Heart left ventricle (tissue), 16 donors: ENCODE results near the gene ATF6. TPM values are rescaled to one million over a fixed set of nuclear protein-coding genes. Genes with fewer than 3 reads are reported as not detected.

Experiments
- ATAC-seq, 4 donors: fragments of 200-7000 bp; cut with Tn5 transposase; one replicate each; pipeline ENCODE4 v1.9.1; 2020 to 2022; ENCODE audit warnings: moderate library complexity in 4 of 4, mild to moderate bottlenecking in 3 of 4, moderate number of reproducible peaks in 1 of 4
- DNase-seq, 5 donors: peaks; one replicate each; pipeline ENCODE4 v3.0.0-alpha.2; 2020
- H3K27ac ChIP-seq, 12 donors: fragments of 200-600 bp; sonication (generic) in 4 of 12; one replicate each; pipeline versions ENCODE4 v1.5.0 to v1.8.0; 2016 to 2022; ENCODE audit warnings: mild to moderate bottlenecking in 2 of 12
- H3K27me3 ChIP-seq, 9 donors: fragments of 200-600 bp; sonication (generic) in 2 of 9; one replicate each; pipeline versions ENCODE4 v1.5.1 to v1.8.0; 2016 to 2022; ENCODE audit warnings: mild to moderate bottlenecking in 3 of 9
- H3K36me3 ChIP-seq, 9 donors: fragments of 200-600 bp; sonication (generic) in 2 of 9; one replicate each; pipeline versions ENCODE4 v1.5.0 to v1.8.0; 2018 to 2022; ENCODE audit warnings: mild to moderate bottlenecking in 2 of 9
- H3K4me1 ChIP-seq, 12 donors: fragments of 200-600 bp; sonication (generic) in 4 of 12; one replicate each; pipeline versions ENCODE4 v1.5.0 to v1.8.0; 2016 to 2022; ENCODE audit warnings: mild to moderate bottlenecking in 3 of 12
- H3K4me3 ChIP-seq, 12 donors: fragments of 200-600 bp; sonication (generic) in 4 of 12; one replicate each; pipeline versions ENCODE4 v1.5.0 to v1.8.0; 2017 to 2022; ENCODE audit warnings: mild to moderate bottlenecking in 9 of 12, moderate library complexity in 4 of 12
- H3K9me3 ChIP-seq, 12 donors: fragments of 200-600 bp; sonication (generic) in 4 of 12; one replicate each; pipeline versions ENCODE4 v1.5.0 to v1.8.0; 2016 to 2022; ENCODE audit warnings: mild to moderate bottlenecking in 1 of 12
- CTCF ChIP-seq, 12 donors: fragments of 200-600 bp; sonication (generic) in 4 of 12; IDR thresholded peaks; one replicate each; pipeline versions ENCODE4 v1.5.0 to v1.8.0; 2018 to 2022; ENCODE audit warnings: antibody characterized with exemption in 12 of 12, mild to moderate bottlenecking in 5 of 12
- POLR2A ChIP-seq, 2 donors: fragments of 450-650 bp; IDR thresholded peaks; one replicate each; pipeline ENCODE4 v1.6.1; 2017; ENCODE audit warnings: antibody characterized with exemption in 2 of 2, mild to moderate bottlenecking in 2 of 2, moderate library complexity in 2 of 2
- WGBS, 4 donors: extraction: QIAGEN DNeasy Blood & Tissue Kit in 2 of 4; methylation state at CpG; one replicate each; pipeline versions ENCODE4 v1.1.5 to v1.1.7; 2013 to 2018; 5-methylcytosine and 5-hydroxymethylcytosine counted together
- intact Hi-C, 10 donors: fragments of 100-400 bp; cut with DNase I; formaldehyde crosslinking; loops; one replicate each; pipeline versions ENCODE4 v1.11.1 to v1.14.2; 2022
- polyA plus RNA-seq, 2 donors: library from polyadenylated mRNA; stranded (reverse); fragments of 200-250 nt; gene quantifications; one replicate each; pipeline ENCODE4 v1.2.3, GENCODE V29; 2013
- total RNA-seq, 9 donors: library from RNA; depleted of rRNA in 2 of 9; stranded (reverse); fragments of >200 nt in 2 of 9; fragmentation: NEBNext Ultra II Directional in 3 of 9; extraction: Animal tissue kit (Norgen Biotek cat#: 25700) in 3 of 9; gene quantifications; one replicate each; pipeline versions ENCODE4 v1.1.0 to v1.2.4, GENCODE V29; 2016 to 2023
- donor health status: ischemic (EF 13 %, LVEDD 7.1; RV severe dilation, severe dysfunction).
- donor health status: healthy with polysubstance abuse.
- donor health status: DM: no; HTN: yes; CAD: no.
- donor health status: DM: no; HTN: no; CAD: no.
- donor health status: ischemic (EF 25% LVEDD 6.9; RV normal size, moderate dysfunction).
- donor health status: ischemic (EF 25% LVEDD 5.7; RV mildly dilated, moderate dysfunction).
- donor health status: healthy.
- donor health status: DM: yes; HTN: yes; CAD: no.
- donor health status: ischemic (EF 35%, LVEDD 5.7; RV mildly dilated, moderate dysfunction).
- donor health status: nonischemic (EF 11% LVEDD 7.7; RV severe dilation, severe dysfunction).
- donor health status: DM: yes; HTN: yes; CAD: no.
- donor health status: PGD.
- donor health status: ischemic (EF 29% LVEDD 5.4; RV normal size, mild dysfunction).
- donor health status: nonischemic (EF 23%, LVEDD 6.1; RV moderate dilation, normal function).

Gene ATF6
- total and polyA plus RNA-seq, 11 donors: 3.0 to 24.4 (median 16.3) TPM

- no peak for DNase-seq
These were observed 6.3 kb downstream of the ATF6 start for GRCh38 chr1:161772397-161772796.

DNA sequence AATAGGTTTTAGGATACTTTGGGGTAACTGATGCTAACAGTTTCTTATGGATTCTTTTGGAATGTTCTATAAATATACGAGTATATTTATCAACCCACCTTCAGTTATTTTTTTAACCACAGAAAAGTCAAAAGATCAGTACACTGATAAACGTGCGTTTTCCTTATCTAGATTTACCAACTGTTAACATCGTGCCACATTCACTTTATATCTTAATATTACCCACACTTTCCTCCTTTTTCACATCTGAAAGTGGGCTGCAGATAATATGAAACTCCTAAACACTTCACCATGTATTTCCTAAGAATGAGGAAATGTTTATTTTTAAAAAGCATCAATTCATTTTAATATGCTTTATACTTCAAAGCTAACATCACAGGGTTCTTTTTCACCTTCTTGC, 7.7 kb downstream of the ATF6 start:
- Histone ChIP-seq H3K9me3 (no peaks in the 10 kb centered on the region), H3K27me3 (no peaks in the 10 kb centered on the region), H3K4me1 (peaks cover 0 to 69% (median 9%) of the 10 kb centered on the region in 12 donors), H3K36me3 (peaks cover 0 to 12% (median 0%) of the 10 kb centered on the region in 9 donors), H3K27ac (peak overlapping the region in 1 of 12 donors; percentile 90), H3K4me3 (no peak overlapping the region)
- ATAC-seq (no peak), DNase-seq (no peak)
- no peak for TF ChIP-seq POLR2A (IDR thresholded peaks at IDR 0.05)
- no peak for TF ChIP-seq CTCF (IDR thresholded peaks at IDR 0.05)
- intact Hi-C loops: no loop called here
- 66 to 76% (median 69%) methylated on average over 4 of the region's 4 CpGs for WGBS, 4 donors

More at GRCh38 chr1:161772397-161772796, 6.3 kb downstream of the ATF6 start:
- peak overlapping the region in 2 of 12 donors; percentile 28 to 90 for H3K27ac ChIP-seq
- intact Hi-C loops: no loop called here
- ATAC-seq: peak; percentile 52 to 86 (median 68)
- H3K36me3 ChIP-seq: no peaks in the 10 kb centered on the region
- peak overlapping the region in 1 of 12 donors; percentile 19 for H3K4me3 ChIP-seq
- H3K9me3 ChIP-seq: no peaks in the 10 kb centered on the region
- no peaks in the 10 kb centered on the region for H3K27me3 ChIP-seq
- peaks cover 0 to 81% (median 19%) of the 10 kb centered on the region in 12 donors for H3K4me1 ChIP-seq
- no peak for TF ChIP-seq CTCF (IDR thresholded peaks at IDR 0.05)
- TF ChIP-seq POLR2A (IDR thresholded peaks at IDR 0.05): no peak

DNA sequence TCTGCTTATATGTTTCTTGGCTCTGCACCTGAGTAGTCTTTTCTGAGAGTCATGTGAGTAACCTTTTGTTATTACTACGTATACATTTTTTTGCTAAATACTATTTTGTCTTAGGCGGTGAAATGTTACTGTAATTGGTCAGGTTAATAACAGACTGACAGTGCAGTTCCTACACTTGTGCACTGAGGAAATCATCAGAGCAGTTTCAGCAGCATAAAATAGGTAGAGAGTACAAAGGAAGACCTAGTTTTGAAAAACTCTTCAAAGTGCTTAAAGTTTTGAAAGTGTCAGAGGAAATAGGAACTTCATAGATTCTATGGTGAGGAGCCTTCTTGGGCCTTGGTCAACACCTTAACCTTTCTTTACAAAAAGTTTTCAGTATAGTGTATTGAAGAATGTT, 11.1 kb downstream of the ATF6 start:
- DNase-seq (no peak), ATAC-seq (no peak)
- Histone ChIP-seq H3K36me3 (peaks cover 0 to 41% (median 18%) of the 10 kb centered on the region in 9 donors), H3K27me3 (no peaks in the 10 kb centered on the region), H3K4me3 (no peak overlapping the region), H3K27ac (no peak overlapping the region), H3K9me3 (no peaks in the 10 kb centered on the region), H3K4me1 (peaks cover 0 to 35% (median 2%) of the 10 kb centered on the region in 12 donors)
- 93 to 97% (median 94%) methylated on average over 2 of the region's 2 CpGs for WGBS, 4 donors
- no peak for TF ChIP-seq CTCF (IDR thresholded peaks at IDR 0.05)
- TF ChIP-seq POLR2A (IDR thresholded peaks at IDR 0.05): no peak
- intact Hi-C loops: no loop called here

DNA sequence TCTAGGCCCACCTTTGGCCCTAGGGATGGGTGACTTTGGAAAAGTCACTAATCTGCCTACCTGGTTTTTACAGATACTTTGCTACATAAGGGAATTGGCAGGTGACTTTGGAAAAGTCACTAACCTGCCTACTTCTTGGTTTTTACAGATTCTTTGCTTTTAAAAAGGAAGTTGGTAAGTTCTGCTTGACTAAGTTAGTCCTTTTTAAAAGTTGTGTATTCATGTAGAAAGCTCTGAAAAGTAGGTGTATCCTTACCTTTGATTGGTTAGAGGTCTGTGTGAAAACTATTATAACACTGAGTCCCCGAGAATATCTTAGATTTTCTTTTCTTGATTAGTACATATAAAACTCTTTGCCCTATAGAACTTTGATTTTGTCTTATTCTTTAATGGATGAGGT, 12.4 kb downstream of the ATF6 start:
- ATAC-seq (no peak), DNase-seq (no peak)
- Histone ChIP-seq H3K4me3 (no peak overlapping the region), H3K4me1 (peaks cover 0 to 22% (median 0%) of the 10 kb centered on the region in 12 donors), H3K36me3 (peaks cover 0 to 53% (median 28%) of the 10 kb centered on the region in 9 donors), H3K9me3 (no peaks in the 10 kb centered on the region), H3K27me3 (no peaks in the 10 kb centered on the region), H3K27ac (no peak overlapping the region)
- 89 to 96% (median 93%) methylated on average over 1 of the region's 1 CpG for WGBS, 4 donors
- intact Hi-C loops: no loop called here
- TF ChIP-seq POLR2A (IDR thresholded peaks at IDR 0.05) (no peak), CTCF (IDR thresholded peaks at IDR 0.05) (no peak)
